Spleen (tissue), 11 donors: Measurements from ENCODE around the gene VASN. TPM values are rescaled to one million over a fixed set of nuclear protein-coding genes. Genes with fewer than 3 reads are reported as not detected.

Source experiments
- DNase-seq: peaks from one replicate; pipeline ENCODE4 v3.0.0-alpha.2; 2020
- H3K27ac ChIP-seq, 8 donors: fragments of 200-600 bp; sonication (generic) in 7 of 8; 1 replicate in 4 of 8; 2 replicates in 4 of 8; pipeline versions ENCODE4 v1.5.0 to v1.8.0; 2016 to 2021; ENCODE audit warnings: inconsistent platforms in 4 of 8, mild to moderate bottlenecking in 4 of 8, moderate library complexity in 1 of 8
- H3K27me3 ChIP-seq, 7 donors: fragments of 200-600 bp; sonication (generic) in 6 of 7; replicated peaks in 1 of 7; 1 replicate in 4 of 7; 2 replicates in 3 of 7; pipeline versions ENCODE4 v1.5.0 to v1.8.0; 2016 to 2021; ENCODE audit warnings: inconsistent platforms in 3 of 7, mild to moderate bottlenecking in 1 of 7
- H3K36me3 ChIP-seq, 6 donors: fragments of 200-600 bp; sonication (generic) in 5 of 6; 1 replicate in 4 of 6; 2 replicates in 2 of 6; pipeline versions ENCODE4 v1.5.0 to v1.8.0; 2016 to 2021; ENCODE audit warnings: inconsistent platforms in 2 of 6
- H3K4me1 ChIP-seq, 6 donors: fragments of 200-600 bp; sonication (generic) in 5 of 6; 1 replicate in 3 of 6; 2 replicates in 3 of 6; pipeline versions ENCODE4 v1.5.0 to v1.8.0; 2016 to 2021; ENCODE audit warnings: inconsistent platforms in 3 of 6
- H3K4me3 ChIP-seq, 8 donors: fragments of 200-600 bp; sonication (generic) in 7 of 8; 1 replicate in 4 of 8; 2 replicates in 4 of 8; pipeline versions ENCODE4 v1.5.0 to v1.8.0; 2016 to 2021; ENCODE audit warnings: inconsistent platforms in 4 of 8, mild to moderate bottlenecking in 4 of 8, moderate library complexity in 2 of 8
- H3K9me3 ChIP-seq, 8 donors: fragments of 200-600 bp; sonication (generic) in 7 of 8; 1 replicate in 4 of 8; 2 replicates in 4 of 8; pipeline versions ENCODE4 v1.5.0 to v1.8.0; 2016 to 2021; ENCODE audit warnings: inconsistent platforms in 4 of 8
- CTCF ChIP-seq, 11 experiments: fragments of 200-600 bp in 7 of 11; fragments of 450-650 bp in 4 of 11; sonication (generic) in 4 of 11; IDR thresholded peaks in 8 of 11; conservative IDR thresholded peaks in 3 of 11; 1 replicate in 7 of 11; 2 replicates in 4 of 11; pipeline versions ENCODE4 v1.4.0 to v1.8.0; 2016 to 2021; ENCODE audit warnings: antibody characterized with exemption in 11 of 11, inconsistent platforms in 4 of 11, mild to moderate bottlenecking in 1 of 11
- POLR2A ChIP-seq, 3 donors: fragments of 450-650 bp; IDR thresholded peaks; one replicate each; pipeline ENCODE4 v1.5.1; 2017; ENCODE audit warnings: antibody characterized with exemption in 3 of 3, mild to moderate bottlenecking in 1 of 3
- POLR2AphosphoS5 ChIP-seq, 3 donors: sonication (generic); formaldehyde crosslinking; IDR thresholded peaks; one replicate each; pipeline ENCODE4 v1.5.1; 2017; ENCODE audit warnings: antibody characterized with exemption in 3 of 3
- WGBS, 5 donors: extraction: QIAGEN DNeasy Blood & Tissue Kit in 3 of 5; methylation state at CpG; one replicate each; pipeline versions ENCODE4 v1.1.5 to v1.1.7; 2013 to 2018; 5-methylcytosine and 5-hydroxymethylcytosine counted together
- intact Hi-C: fragments of 100-400 bp; cut with DNase I; formaldehyde crosslinking; loops from one replicate; pipeline ENCODE4 v1.15.0; 2023; ENCODE audit warnings: low total_unique reads
- polyA plus RNA-seq, 3 donors: library from polyadenylated mRNA; stranded (reverse); fragments of 200-250 nt; gene quantifications; one replicate each; pipeline ENCODE4 v1.2.1, GENCODE V29; 2013
- total RNA-seq, 7 donors: library from RNA; depleted of rRNA in 3 of 7; stranded (reverse); fragments of >200 nt in 3 of 7; fragmentation: NEBNext Ultra II Directional in 4 of 7; extraction: Animal tissue kit (Norgen Biotek cat#: 25700) in 4 of 7; gene quantifications; one replicate each; pipeline versions ENCODE4 v1.1.0 to v1.2.1, GENCODE V29; 2016 to 2021
- donor health status: healthy with polysubstance abuse.
- donor health status: DM: no; HTN: no; CAD: no; lungs with moderate emphysema.
- donor health status: DM: no; HTN: no; CAD: no.
- donor health status: Bipolar disorder and iron deficiency.
- donor health status: healthy.
- donor health status: DM: no; HTN: no; CAD: no.
- donor health status: DM: yes; HTN: yes; CAD: no.

The VASN gene
- total and polyA plus RNA-seq, 10 donors = 2.0 to 24.9 (median 11.2) TPM

- H3K4me1 ChIP-seq = peaks cover 0 to 52% (median 9%) of the 10 kb centered on the region in 6 donors
- no peak for DNase-seq
- WGBS, 5 donors = 89 to 92% (median 92%) methylated on average over 9 of the region's 9 CpGs
- intact Hi-C loops = no loop called here
- H3K36me3 ChIP-seq = peaks cover 0 to 100% (median 65%) of the 10 kb centered on the region in 6 donors
- H3K4me3 ChIP-seq = no peak overlapping the region
- no peaks in the 10 kb centered on the region for H3K9me3 ChIP-seq
- H3K27ac ChIP-seq = peak overlapping the region in 2 of 8 donors; percentile 18 to 38
- TF ChIP-seq CTCF (IDR thresholded peaks at IDR 0.05 in 8 of 11, conservative IDR thresholded peaks at IDR 0.05 in 3 of 11) (no peak), POLR2A (IDR thresholded peaks at IDR 0.05) (no peak), POLR2AphosphoS5 (IDR thresholded peaks at IDR 0.05) (no peak)
- no peaks in the 10 kb centered on the region for H3K27me3 ChIP-seq
Measured at GRCh38 chr16:4399001-4399730, 27.5 kb downstream of the VASN start.

- intact Hi-C loops = loop anchor here (5.0 kb wide), 1 partner anchor 44 kb away; no protein-coding TSS in a partner anchor
- H3K27me3 ChIP-seq = no peaks in the 10 kb centered on the region
- H3K4me3 ChIP-seq = no peak overlapping the region
- H3K36me3 ChIP-seq = peaks cover 0 to 100% (median 70%) of the 10 kb centered on the region in 6 donors
- 93 to 96% (median 96%) methylated on average over 12 of the region's 12 CpGs for WGBS, 5 donors
- H3K4me1 ChIP-seq = peaks cover 0 to 43% (median 9%) of the 10 kb centered on the region in 6 donors
- peak; percentile 47 for DNase-seq
- no peaks in the 10 kb centered on the region for H3K9me3 ChIP-seq
- TF ChIP-seq POLR2AphosphoS5 (IDR thresholded peaks at IDR 0.05) (peak in 1 of 3 donors; percentile 36), CTCF (IDR thresholded peaks at IDR 0.05 in 8 of 11, conservative IDR thresholded peaks at IDR 0.05 in 3 of 11) (no peak)
- H3K27ac ChIP-seq = no peak overlapping the region
Measured at GRCh38 chr16:4401094-4401501, 29.4 kb downstream of the VASN start.

GRCh38 chr16:4401510-4401909 is 29.9 kb downstream of the VASN start:
- 94 to 99% (median 96%) methylated on average over 12 of the region's 12 CpGs for WGBS, 5 donors
- Histone ChIP-seq H3K36me3 (peaks cover 0 to 100% (median 74%) of the 10 kb centered on the region in 6 donors), H3K27ac (no peak overlapping the region), H3K4me3 (no peak overlapping the region), H3K9me3 (no peaks in the 10 kb centered on the region), H3K27me3 (no peaks in the 10 kb centered on the region), H3K4me1 (peaks cover 0 to 43% (median 9%) of the 10 kb centered on the region in 6 donors)
- intact Hi-C loops = loop anchor here (5.0 kb wide), 1 partner anchor 44 kb away; no protein-coding TSS in a partner anchor
- no peak for DNase-seq
- TF ChIP-seq CTCF (IDR thresholded peaks at IDR 0.05 in 8 of 11, conservative IDR thresholded peaks at IDR 0.05 in 3 of 11) (no peak), POLR2AphosphoS5 (IDR thresholded peaks at IDR 0.05) (no peak), POLR2A (IDR thresholded peaks at IDR 0.05) (no peak)

GRCh38 chr16:4402439-4403132 is 30.9 kb downstream of the VASN start:
- Histone ChIP-seq H3K36me3 (peaks cover 0 to 100% (median 84%) of the 10 kb centered on the region in 6 donors), H3K4me3 (peak overlapping the region in 1 of 8 donors; percentile 5)
- intact Hi-C loops = loop anchor here (5.0 kb wide), 1 partner anchor 45 kb away; no protein-coding TSS in a partner anchor

More at GRCh38 chr16:4402439-4403132, 30.9 kb downstream of the VASN start:
- 31 to 70% (median 43%) methylated on average over 8 to 29 of the region's 29 CpGs for WGBS, 5 donors
- H3K4me1 ChIP-seq = peaks cover 0 to 43% (median 9%) of the 10 kb centered on the region in 6 donors
- peak; percentile 94 for DNase-seq
- H3K27me3 ChIP-seq = no peaks in the 10 kb centered on the region
- peak overlapping the region in 1 of 8 donors; percentile 36 for H3K27ac ChIP-seq
- no peaks in the 10 kb centered on the region for H3K9me3 ChIP-seq
- TF ChIP-seq CTCF (IDR thresholded peaks at IDR 0.05 in 8 of 11, conservative IDR thresholded peaks at IDR 0.05 in 3 of 11) (peak; percentile 66 to 95 (median 92)), POLR2A (IDR thresholded peaks at IDR 0.05) (no peak), POLR2AphosphoS5 (IDR thresholded peaks at IDR 0.05) (peak; percentile 62 to 78 (median 68))
